KMS-11 (cell line): Measurements from ENCODE around the gene POLA2.

ENCODE experiments used
- H2AFZ ChIP-seq: fragments of 200-600 bp; sonication (generic); 2 replicates; pipeline ENCODE4 v1.6.1; 2016; ENCODE audit warnings: antibody characterized with exemption, mixed run types, low read depth
- H3K27ac ChIP-seq: fragments of 200-600 bp; sonication (generic); 2 replicates; pipeline ENCODE4 v1.6.1; 2016; ENCODE audit warnings: mild to moderate bottlenecking, mixed run types
- H3K27me3 ChIP-seq: fragments of 200-600 bp; sonication (generic); 2 replicates; pipeline ENCODE4 v1.6.1; 2017; ENCODE audit warnings: mild to moderate bottlenecking, low read depth, mixed run types, moderate library complexity; ENCODE audit not compliant: insufficient read depth
- H3K36me3 ChIP-seq: fragments of 200-600 bp; sonication (generic); 2 replicates; pipeline ENCODE4 v1.6.1; 2017; ENCODE audit warnings: mild to moderate bottlenecking, mixed run types; ENCODE audit not compliant: insufficient read depth
- H3K4me1 ChIP-seq: fragments of 200-600 bp; sonication (generic); 2 replicates; pipeline ENCODE4 v1.6.1; 2016; ENCODE audit warnings: mild to moderate bottlenecking, low read depth, mixed run types; ENCODE audit not compliant: poor library complexity, severe bottlenecking
- H3K4me2 ChIP-seq: fragments of 200-600 bp; sonication (generic); 2 replicates; pipeline ENCODE4 v1.7.0; 2016; ENCODE audit warnings: mild to moderate bottlenecking, mixed run types
- H3K4me3 ChIP-seq: fragments of 200-600 bp; sonication (generic); IDR thresholded peaks from 2 replicates; pipeline ENCODE4 v1.6.1; 2017; ENCODE audit warnings: low read depth, low read length, mixed read lengths; ENCODE audit not compliant: insufficient read depth
- H3K79me2 ChIP-seq: fragments of 200-600 bp; sonication (generic); 2 replicates; pipeline ENCODE4 v1.6.1; 2016; ENCODE audit warnings: low read depth, mixed run types; ENCODE audit not compliant: insufficient read depth
- H3K9ac ChIP-seq: fragments of 200-600 bp; sonication (generic); 2 replicates; pipeline ENCODE4 v1.6.1; 2016; ENCODE audit warnings: mild to moderate bottlenecking, mixed run types
- H4K20me1 ChIP-seq: fragments of 200-600 bp; sonication (generic); 2 replicates; pipeline ENCODE4 v1.6.1; 2016; ENCODE audit warnings: mild to moderate bottlenecking, mixed run types; ENCODE audit not compliant: insufficient read depth
- CTCF ChIP-seq: fragments of 200-600 bp; sonication (generic); conservative IDR thresholded peaks from 2 replicates; pipeline ENCODE4 v1.6.1; 2017; ENCODE audit warnings: low read depth, mild to moderate bottlenecking, antibody characterized with exemption, low read length, moderate library complexity, mixed read lengths

The POLA2 gene

GRCh38 chr11:65278356-65278755 lies 16.6 kb downstream of the POLA2 start:
- Histone ChIP-seq H2AFZ (no peak overlapping the region), H3K4me1 (peaks cover 5% of the 10 kb centered on the region), H4K20me1 (no peaks in the 10 kb centered on the region), H3K79me2 (no peaks in the 10 kb centered on the region), H3K4me2 (no peak overlapping the region), H3K27me3 (no peaks in the 10 kb centered on the region), H3K27ac (no peak overlapping the region), H3K9ac (no peak overlapping the region), H3K4me3 (no peak overlapping the region), H3K36me3 (peaks cover 15% of the 10 kb centered on the region; the same call in 1 of the 2 replicates)
- TF ChIP-seq CTCF = no peak

DNA sequence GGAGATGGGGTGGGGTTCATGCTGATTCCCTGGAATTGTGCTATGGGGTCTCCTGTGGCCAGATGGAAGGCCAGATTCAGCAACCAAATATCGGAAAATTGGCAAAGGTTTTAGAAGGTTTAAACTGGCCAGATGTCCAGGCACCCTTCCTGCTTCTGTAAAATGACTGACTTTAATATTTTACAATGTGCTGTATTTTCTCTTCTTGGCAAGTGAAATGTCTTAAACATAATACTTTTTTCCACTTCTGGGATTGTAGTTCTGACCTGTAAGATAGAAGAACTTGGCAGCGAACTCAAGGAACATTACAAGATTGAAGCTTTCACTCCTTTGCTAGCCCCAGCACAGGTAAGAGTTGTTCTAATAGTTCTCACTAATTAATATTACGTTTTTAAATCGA lies 17.5 kb downstream of the POLA2 start:
- H2AFZ ChIP-seq = no peak overlapping the region
- H3K4me1 ChIP-seq = peaks cover 5% of the 10 kb centered on the region
- H3K9ac ChIP-seq = no peak overlapping the region
- H3K4me3 ChIP-seq = no peak overlapping the region
- H3K79me2 ChIP-seq = no peaks in the 10 kb centered on the region
- no peak overlapping the region for H3K27ac ChIP-seq
- TF ChIP-seq CTCF = no peak
- H3K36me3 ChIP-seq = peaks cover 15% of the 10 kb centered on the region; the same call in 1 of the 2 replicates
- H3K4me2 ChIP-seq = no peak overlapping the region
- H4K20me1 ChIP-seq = no peaks in the 10 kb centered on the region
- H3K27me3 ChIP-seq = no peaks in the 10 kb centered on the region

DNA sequence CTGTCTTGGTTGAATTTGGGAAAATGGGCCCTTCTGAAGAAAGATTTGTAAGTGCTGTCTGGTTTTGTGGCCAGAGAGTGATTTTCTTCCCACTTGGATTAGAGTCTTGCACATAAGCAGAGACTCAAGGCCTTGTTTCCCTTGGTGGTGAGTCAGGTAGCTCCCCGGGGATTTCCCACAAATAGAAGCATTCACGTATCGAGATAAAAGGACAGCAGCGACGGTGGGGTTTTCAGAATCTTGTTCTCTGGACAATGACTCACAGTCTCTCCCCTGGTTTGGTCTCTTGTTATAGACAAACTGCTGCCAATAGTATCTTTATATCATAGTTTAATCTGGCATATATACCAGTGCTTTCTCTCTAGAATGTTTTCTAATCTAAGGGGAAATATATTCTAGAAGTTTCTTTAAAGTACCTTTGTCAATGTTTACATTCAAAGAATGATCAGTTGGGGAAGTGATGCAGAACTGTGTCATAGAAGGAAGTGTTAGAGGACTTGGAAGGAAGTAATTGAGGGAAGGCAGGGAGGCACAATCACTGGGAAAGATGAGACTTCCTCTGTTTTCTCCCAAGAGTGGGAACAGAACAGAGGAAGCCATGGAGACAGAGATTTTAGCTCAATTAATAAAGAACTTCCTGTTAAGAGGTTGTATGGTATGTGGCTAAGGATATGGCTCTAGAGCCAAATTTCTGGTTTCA lies 18.1 kb downstream of the POLA2 start:
- Histone ChIP-seq H2AFZ (no peak overlapping the region), H3K4me1 (peaks cover 2% of the 10 kb centered on the region), H3K4me3 (no peak overlapping the region), H3K36me3 (peaks cover 15% of the 10 kb centered on the region; the same call in 1 of the 2 replicates), H3K4me2 (no peak overlapping the region), H3K27me3 (no peaks in the 10 kb centered on the region), H4K20me1 (no peaks in the 10 kb centered on the region), H3K9ac (no peak overlapping the region), H3K27ac (no peak overlapping the region), H3K79me2 (no peaks in the 10 kb centered on the region)
- no peak for TF ChIP-seq CTCF

DNA sequence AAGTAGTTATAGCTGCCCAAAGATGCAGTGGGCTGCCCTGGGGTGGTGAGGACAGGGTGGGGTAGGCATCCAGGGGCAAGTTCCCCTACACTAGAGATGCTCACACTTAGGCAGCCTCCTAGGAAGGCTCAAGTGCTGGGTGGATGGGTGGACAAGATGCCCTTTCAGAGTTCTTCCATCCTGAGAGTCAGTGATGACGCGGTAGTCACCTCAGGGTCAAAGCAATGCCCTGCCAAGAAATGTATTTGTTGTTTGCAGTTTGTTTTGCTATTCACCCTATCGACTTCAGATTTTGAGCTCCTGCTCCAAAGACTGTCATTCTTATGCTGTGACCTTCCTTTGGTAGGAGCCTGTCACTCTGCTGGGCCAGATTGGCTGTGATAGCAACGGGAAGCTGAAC lies 18.9 kb downstream of the POLA2 start:
- Histone ChIP-seq H2AFZ (no peak overlapping the region), H3K4me1 (no peaks in the 10 kb centered on the region), H3K79me2 (no peaks in the 10 kb centered on the region), H3K9ac (no peak overlapping the region), H3K27me3 (no peaks in the 10 kb centered on the region), H3K36me3 (peaks cover 15% of the 10 kb centered on the region; the same call in 1 of the 2 replicates), H3K4me2 (no peak overlapping the region), H4K20me1 (no peaks in the 10 kb centered on the region), H3K4me3 (no peak overlapping the region), H3K27ac (no peak overlapping the region)
- no peak for TF ChIP-seq CTCF
